GM12891 (cell line): Measurements from ENCODE around the gene BANK1.
A peak's percentile ranks its signal among the peaks of the same experiment; 100 is the strongest.

Experiments
- DNase-seq: peaks from one replicate; pipeline ENCODE4 v3.0.0; 2011; ENCODE audit warnings: low spot score; ENCODE audit not compliant: insufficient read length
- FAIRE-seq: peaks from 2 replicates; lab custom pipeline; 2011; peaks lifted over from hg19 to GRCh38; lab: Jason Lieb, UNC
- PAX5 ChIP-seq: IDR thresholded peaks from 2 replicates; pipeline ENCODE4 v1.6.1; 2011; ENCODE audit warnings: low read length, moderate library complexity, mild to moderate bottlenecking; ENCODE audit not compliant: insufficient read depth, severe bottlenecking
- POLR2A ChIP-seq: IDR thresholded peaks from 2 replicates; pipeline ENCODE4 v1.6.1; 2011; ENCODE audit warnings: low read depth, low read length, control low read depth
- POLR2AphosphoS5 ChIP-seq: IDR thresholded peaks from 2 replicates; pipeline ENCODE4 v1.6.1; 2011; ENCODE audit warnings: low read depth, low read length, control low read depth
- POU2F2 ChIP-seq: IDR thresholded peaks from 2 replicates; pipeline ENCODE4 v1.6.1; 2011; ENCODE audit warnings: low read depth, mild to moderate bottlenecking, control low read depth, low read length, moderate library complexity
- SPI1 ChIP-seq: IDR thresholded peaks from 2 replicates; pipeline ENCODE4 v1.6.1; 2011; ENCODE audit warnings: low read depth, low read length, control low read depth
- TAF1 ChIP-seq: IDR thresholded peaks from 2 replicates; pipeline ENCODE4 v1.6.1; 2011; ENCODE audit warnings: low read depth, low read length, control low read depth

The BANK1 gene

GRCh38 chr4:101950258-101950979 lies 159.9 kb downstream of the BANK1 start:
- peak; percentile 50 for FAIRE-seq
- TF ChIP-seq PAX5 (no peak), POLR2AphosphoS5 (no peak), TAF1 (no peak), SPI1 (no peak), POLR2A (no peak), POU2F2 (no peak)
- DNase-seq = no peak

- TF ChIP-seq POU2F2 = no peak
- no peak for TF ChIP-seq SPI1
- TF ChIP-seq POLR2A = no peak
- TF ChIP-seq POLR2AphosphoS5 = no peak
- no peak for TF ChIP-seq TAF1
- TF ChIP-seq PAX5 = no peak
- DNase-seq (no peak), FAIRE-seq (no peak)
Observed at GRCh38 chr4:101952985-101953384, 162.5 kb downstream of the BANK1 start.

GRCh38 chr4:101953949-101954348 lies 163.4 kb downstream of the BANK1 start:
- FAIRE-seq = no peak
- TF ChIP-seq POLR2A = no peak
- TF ChIP-seq PAX5 = no peak
- TF ChIP-seq SPI1 = no peak
- TF ChIP-seq TAF1 = no peak
- TF ChIP-seq POLR2AphosphoS5 = no peak
- TF ChIP-seq POU2F2 = no peak
- DNase-seq = no peak

- DNase-seq (no peak), FAIRE-seq (no peak)
Observed at GRCh38 chr4:101954351-101954750, 163.8 kb downstream of the BANK1 start.

DNA sequence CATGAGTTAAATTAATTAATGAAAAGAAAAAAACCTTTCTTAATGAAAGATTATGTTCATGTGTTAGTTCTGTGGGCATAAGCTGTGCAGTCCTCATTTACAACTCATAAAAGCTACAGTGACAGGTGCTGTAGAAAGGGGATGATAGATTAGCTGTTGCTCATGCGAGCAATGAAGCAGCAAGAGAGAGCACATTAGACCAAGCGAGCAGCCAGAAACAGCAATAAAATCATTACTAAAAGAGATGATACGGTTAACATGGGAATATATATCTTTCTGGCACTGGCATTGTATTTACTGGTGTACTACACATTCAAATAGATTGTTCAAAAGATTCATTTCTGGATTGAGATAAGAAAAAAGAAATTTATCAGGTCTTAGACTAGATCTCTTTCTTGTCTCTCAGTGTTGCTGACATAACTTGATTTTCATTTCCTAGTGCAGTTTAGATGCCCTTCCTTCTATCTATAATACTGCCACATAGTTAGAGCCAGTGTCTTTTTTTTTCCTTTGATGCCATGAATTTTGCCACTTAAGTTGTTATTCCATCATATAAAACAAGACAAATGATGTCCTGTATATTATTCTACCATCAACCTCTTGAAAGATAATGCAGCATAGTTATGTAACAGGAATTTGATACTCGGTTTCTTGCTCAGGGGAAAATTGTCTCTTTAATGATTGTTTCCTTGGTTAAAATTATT lies 164.6 kb downstream of the BANK1 start:
- FAIRE-seq = no peak
- DNase-seq = no peak
- TF ChIP-seq POLR2AphosphoS5 (no peak), PAX5 (no peak), POLR2A (no peak), TAF1 (no peak), POU2F2 (no peak), SPI1 (no peak)

More at GRCh38 chr4:101954351-101954750, 163.8 kb downstream of the BANK1 start:
- no peak for TF ChIP-seq TAF1
- no peak for TF ChIP-seq POLR2AphosphoS5

DNA sequence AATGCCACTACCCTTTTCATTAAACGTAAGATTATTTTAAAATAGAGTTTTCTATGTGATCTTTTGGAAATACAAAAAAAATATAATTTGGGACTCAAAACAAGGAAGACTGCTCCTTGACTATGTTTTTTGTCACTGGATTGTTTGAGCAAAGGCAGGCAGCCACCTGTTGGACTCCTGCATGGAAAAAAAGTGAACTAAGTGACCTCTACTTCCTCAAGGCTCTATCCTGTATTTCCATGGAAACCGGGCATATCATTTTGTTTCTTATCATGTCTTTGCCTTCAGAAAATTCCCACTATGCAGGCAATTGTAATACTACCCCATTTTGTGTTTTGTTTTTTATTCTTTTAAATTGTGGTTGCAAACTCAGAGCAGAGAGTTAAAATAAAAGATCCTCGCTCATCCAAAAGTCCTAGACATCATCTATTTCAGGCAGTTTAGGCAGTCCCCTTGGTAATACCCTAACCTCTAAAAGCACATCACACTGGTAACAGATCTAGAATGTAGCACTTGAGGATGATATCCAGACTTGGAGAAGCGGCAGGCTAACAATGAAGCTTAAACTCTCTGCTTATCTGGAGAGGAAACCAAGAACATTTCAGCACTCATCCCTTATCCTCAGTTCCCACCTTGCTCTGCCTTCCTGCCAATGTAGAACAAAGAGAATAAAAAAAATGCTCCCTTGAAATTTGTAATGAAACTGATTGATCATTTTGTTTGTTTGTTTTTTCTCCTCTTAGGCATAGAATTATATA lies 165.7 kb downstream of the BANK1 start:
- no peak for TF ChIP-seq POU2F2
- no peak for TF ChIP-seq POLR2AphosphoS5
- no peak for TF ChIP-seq SPI1
- no peak for TF ChIP-seq POLR2A
- TF ChIP-seq PAX5 = no peak
- TF ChIP-seq TAF1 = no peak
- DNase-seq (no peak), FAIRE-seq (no peak)

DNA sequence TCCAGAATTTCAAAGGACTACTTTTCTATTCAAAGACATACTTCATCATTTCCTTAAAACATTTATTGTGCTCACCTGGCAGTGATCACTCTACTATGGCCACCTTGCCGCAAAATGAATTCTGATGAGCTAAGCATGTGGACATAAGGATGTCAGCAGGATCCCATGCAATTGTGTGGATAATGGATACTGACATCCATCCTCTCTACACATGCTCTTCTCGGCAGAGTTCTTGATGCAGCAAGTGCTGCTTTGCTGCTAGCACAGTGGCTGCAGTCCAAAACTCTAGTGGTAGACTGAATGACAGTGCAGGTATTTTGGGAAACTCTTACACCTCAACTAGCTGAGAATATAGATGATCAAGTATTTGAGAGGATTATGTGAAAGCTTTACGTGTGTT lies 168.0 kb downstream of the BANK1 start:
- DNase-seq (no peak), FAIRE-seq (no peak)
- no peak for TF ChIP-seq POLR2A
- no peak for TF ChIP-seq POLR2AphosphoS5
- no peak for TF ChIP-seq POU2F2
- TF ChIP-seq SPI1 = no peak
- no peak for TF ChIP-seq TAF1
- no peak for TF ChIP-seq PAX5

DNA sequence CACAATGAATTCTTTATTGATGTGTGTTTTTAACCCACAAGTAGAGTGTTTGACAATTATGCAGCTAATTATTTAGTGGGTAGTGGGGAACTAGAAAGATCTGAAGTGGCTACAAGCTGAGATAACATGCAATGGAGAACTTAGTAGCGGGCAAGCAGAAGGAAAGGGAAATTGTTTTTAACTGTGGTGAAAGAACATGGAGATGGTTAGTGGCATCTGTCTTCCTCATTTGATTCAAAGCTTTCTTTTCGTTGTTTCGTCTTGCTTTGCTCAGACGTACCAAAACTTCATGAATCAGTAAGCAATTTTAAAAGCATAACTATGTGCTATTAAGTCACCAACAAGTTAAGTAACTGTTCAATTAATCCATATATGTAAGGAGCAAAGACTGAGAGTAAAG lies 169.9 kb downstream of the BANK1 start:
- DNase-seq (no peak), FAIRE-seq (no peak)
- no peak for TF ChIP-seq POLR2AphosphoS5
- TF ChIP-seq POLR2A = no peak
- TF ChIP-seq TAF1 = no peak
- no peak for TF ChIP-seq PAX5
- TF ChIP-seq SPI1 = no peak
- no peak for TF ChIP-seq POU2F2

- no peak for FAIRE-seq
- no peak for TF ChIP-seq POU2F2
- no peak for TF ChIP-seq POLR2A
- TF ChIP-seq POLR2AphosphoS5 = no peak
- TF ChIP-seq SPI1 = no peak
- no peak for TF ChIP-seq PAX5
- TF ChIP-seq TAF1 = no peak
Observed at GRCh38 chr4:101961144-101961543, 170.6 kb downstream of the BANK1 start.

More at GRCh38 chr4:101961144-101961543, 170.6 kb downstream of the BANK1 start:
- DNase-seq = no peak
